Ectodermal cell (in vitro differentiated cells): ENCODE data around the gene NFE2L1. TPM values are rescaled to one million over a fixed set of nuclear protein-coding genes. Genes with fewer than 3 reads are reported as not detected.
"Not testable (repeated sequence)": the region's sequence is repeated elsewhere in the genome, so short reads cannot be mapped to it uniquely, and the experiment has no call there.

ENCODE experiments used
- H3K27ac ChIP-seq: 2 replicates; pipeline ENCODE4 v1.7.0; 2013; ENCODE audit warnings: mild to moderate bottlenecking, low read depth, low read length; ENCODE audit not compliant: insufficient read depth, poor library complexity, severe bottlenecking
- H3K27me3 ChIP-seq: 2 replicates; pipeline ENCODE4 v1.7.0; 2013; ENCODE audit warnings: mild to moderate bottlenecking, low read length; ENCODE audit not compliant: insufficient read depth, control insufficient read depth, poor library complexity, severe bottlenecking
- H3K36me3 ChIP-seq: one replicate; pipeline ENCODE4 v1.7.0; 2013; ENCODE audit warnings: low read length; ENCODE audit not compliant: control insufficient read depth, insufficient read depth
- H3K4me1 ChIP-seq: one replicate; pipeline ENCODE4 v1.7.0; 2013; ENCODE audit warnings: low read length; ENCODE audit not compliant: control insufficient read depth, insufficient read depth
- H3K4me3 ChIP-seq: 2 replicates; pipeline ENCODE4 v1.7.0; 2013; ENCODE audit warnings: low read depth, low read length, control low read depth; ENCODE audit not compliant: insufficient read depth
- H3K9me3 ChIP-seq: 2 replicates; pipeline ENCODE4 v1.7.0; 2013; ENCODE audit warnings: mild to moderate bottlenecking, low read length, moderate library complexity; ENCODE audit not compliant: control insufficient read depth
- WGBS, 2 experiments: methylation state at CpG; one replicate each; pipeline ENCODE4 v1.1.7; 2013; ENCODE audit warnings: missing lambda C conversion rate in 2 of 2; 5-methylcytosine and 5-hydroxymethylcytosine counted together
- polyA plus RNA-seq, 4 experiments: library from polyadenylated mRNA; stranded (reverse); fragments of 50-300 nt; gene quantifications; one replicate each; pipeline ENCODE4 v1.2.3, GENCODE V29; 2013

The NFE2L1 gene, protein sequence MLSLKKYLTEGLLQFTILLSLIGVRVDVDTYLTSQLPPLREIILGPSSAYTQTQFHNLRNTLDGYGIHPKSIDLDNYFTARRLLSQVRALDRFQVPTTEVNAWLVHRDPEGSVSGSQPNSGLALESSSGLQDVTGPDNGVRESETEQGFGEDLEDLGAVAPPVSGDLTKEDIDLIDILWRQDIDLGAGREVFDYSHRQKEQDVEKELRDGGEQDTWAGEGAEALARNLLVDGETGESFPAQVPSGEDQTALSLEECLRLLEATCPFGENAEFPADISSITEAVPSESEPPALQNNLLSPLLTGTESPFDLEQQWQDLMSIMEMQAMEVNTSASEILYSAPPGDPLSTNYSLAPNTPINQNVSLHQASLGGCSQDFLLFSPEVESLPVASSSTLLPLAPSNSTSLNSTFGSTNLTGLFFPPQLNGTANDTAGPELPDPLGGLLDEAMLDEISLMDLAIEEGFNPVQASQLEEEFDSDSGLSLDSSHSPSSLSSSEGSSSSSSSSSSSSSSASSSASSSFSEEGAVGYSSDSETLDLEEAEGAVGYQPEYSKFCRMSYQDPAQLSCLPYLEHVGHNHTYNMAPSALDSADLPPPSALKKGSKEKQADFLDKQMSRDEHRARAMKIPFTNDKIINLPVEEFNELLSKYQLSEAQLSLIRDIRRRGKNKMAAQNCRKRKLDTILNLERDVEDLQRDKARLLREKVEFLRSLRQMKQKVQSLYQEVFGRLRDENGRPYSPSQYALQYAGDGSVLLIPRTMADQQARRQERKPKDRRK
- 140 TPM for polyA plus RNA-seq (2013, experiment 1 of 4)
- polyA plus RNA-seq (2013, experiment 2 of 4), result 152 TPM
- 101 TPM for polyA plus RNA-seq (2013, experiment 3 of 4)
- 109 TPM for polyA plus RNA-seq (2013, experiment 4 of 4)

DNA sequence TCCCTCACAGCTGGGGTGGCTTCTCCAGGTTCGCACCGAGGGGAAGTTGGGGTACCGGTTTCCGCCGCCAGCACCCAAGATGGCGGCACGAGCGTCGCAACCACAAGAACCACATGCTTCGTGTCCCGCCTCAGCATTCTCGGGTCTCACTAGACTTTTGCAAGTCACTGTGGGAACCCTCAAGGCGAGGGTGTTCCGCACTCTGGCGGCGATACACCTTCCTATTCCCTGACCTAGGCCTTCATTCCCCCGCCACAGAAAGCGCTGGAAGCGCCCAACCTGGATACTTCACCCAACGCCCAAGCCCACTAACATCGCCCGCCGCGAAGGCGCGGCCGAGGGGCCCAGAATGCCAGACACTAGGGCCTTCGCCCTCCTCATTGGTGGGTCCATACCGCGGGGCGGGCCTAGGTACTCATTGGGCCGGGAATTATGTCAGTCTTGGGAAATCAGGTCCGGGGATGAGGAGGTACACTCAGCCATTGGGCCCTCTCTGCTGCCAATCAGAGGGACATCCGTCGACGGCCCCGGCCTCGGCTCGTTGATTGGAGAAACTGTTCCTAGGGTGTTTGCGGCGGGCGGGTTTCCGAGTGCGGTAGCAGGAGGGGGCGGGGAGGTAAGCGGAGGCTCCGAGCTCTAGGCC lies at the start of gene NFE2L1:
Gene NFE2L1 (plus strand): TSS at position 619 of the 643 bp plus-strand sequence. CDS start 2,760 bp downstream, outside the sequence.
- peak within 1 kb of the TSS; percentile 95 for H3K27ac ChIP-seq
- H3K36me3 ChIP-seq, result peaks cover 10% of the 10 kb centered on the region
- peak within 1 kb of the TSS; percentile 88 for H3K4me3 ChIP-seq
- peaks cover 40% of the 10 kb centered on the region for H3K4me1 ChIP-seq
- H3K9me3 ChIP-seq, result no peaks in the 10 kb centered on the region
- WGBS, 2 experiments, result 0% methylated on average over 47 of the region's 47 CpGs
- H3K27me3 ChIP-seq, result no peaks in the 10 kb centered on the region

DNA sequence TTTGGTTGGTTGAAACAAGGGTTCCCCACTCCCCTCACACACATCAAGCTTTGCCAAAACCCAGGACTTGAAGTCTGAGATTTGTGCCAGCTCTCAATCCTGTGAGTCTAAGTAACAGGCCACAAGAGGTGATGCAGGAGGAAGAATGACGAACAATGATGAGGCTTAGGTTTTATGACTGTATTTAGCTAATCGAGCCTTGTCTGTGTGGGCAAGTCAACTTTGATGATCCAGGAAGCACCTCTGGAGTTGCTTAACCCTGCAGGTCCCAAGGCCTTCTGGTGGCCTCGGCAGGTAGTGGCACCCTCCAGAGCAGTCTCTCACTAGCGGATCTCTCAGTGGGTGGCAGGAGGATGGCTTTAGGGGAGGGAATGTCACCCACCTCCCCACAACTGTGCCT lies 48.6 kb upstream of the NFE2L1 start:
- Histone ChIP-seq H3K4me3 (no peak overlapping the region), H3K27ac (no peak overlapping the region), H3K27me3 (no peaks in the 10 kb centered on the region), H3K9me3 (no peaks in the 10 kb centered on the region), H3K4me1 (peaks cover 60% of the 10 kb centered on the region), H3K36me3 (no peaks in the 10 kb centered on the region)
- WGBS, 2 experiments, result 74 to 85% methylated on average over 4 of the region's 4 CpGs

DNA sequence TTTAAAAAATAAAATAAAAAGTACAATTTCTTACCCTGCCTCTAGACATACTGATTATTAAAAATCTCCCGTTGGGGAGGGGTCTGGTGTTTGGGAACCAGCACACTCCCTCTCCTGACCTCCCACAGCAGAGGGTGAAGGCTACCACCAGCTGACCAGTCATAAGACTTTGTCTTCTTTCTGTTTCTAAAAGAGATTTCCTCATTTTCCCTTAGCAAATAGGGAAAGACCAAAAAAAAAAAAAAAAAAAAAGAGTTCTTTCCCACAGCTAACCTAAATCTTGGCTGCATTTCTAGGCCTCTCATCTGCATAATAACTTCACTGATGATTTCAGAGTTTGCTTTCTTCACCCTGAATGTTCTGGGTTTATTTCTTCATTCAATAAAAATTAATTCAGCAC lies 47.0 kb upstream of the NFE2L1 start:
- 89 to 100% methylated on average over 1 of the region's 1 CpG for WGBS, 2 experiments
- no peaks in the 10 kb centered on the region for H3K36me3 ChIP-seq
- H3K27me3 ChIP-seq, result no peaks in the 10 kb centered on the region
- peaks cover 59% of the 10 kb centered on the region for H3K4me1 ChIP-seq
- H3K27ac ChIP-seq, result no peak overlapping the region
- no peaks in the 10 kb centered on the region for H3K9me3 ChIP-seq
- H3K4me3 ChIP-seq, result no peak overlapping the region

DNA sequence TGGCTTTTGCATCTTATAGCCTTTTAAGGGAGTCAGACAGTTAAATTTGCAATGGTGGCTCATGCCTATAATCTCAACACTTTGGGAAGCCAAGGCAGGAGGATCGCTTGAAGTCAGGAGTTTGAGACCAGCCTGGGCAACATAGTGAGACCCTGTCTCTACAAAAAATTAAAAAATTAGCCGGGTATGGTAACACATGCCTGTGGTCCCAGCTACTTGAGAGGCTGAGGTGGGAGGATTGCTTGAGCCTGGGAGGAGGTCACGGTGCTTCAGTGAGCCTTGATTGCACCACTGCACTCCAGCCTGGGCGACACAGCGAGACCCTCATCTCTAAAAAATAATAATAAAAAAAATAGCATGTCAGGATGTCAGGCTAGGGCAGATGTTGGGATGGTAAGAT lies 46.5 kb upstream of the NFE2L1 start:
- not testable (repeated sequence) for H3K27ac ChIP-seq, H3K4me3 ChIP-seq, H3K9me3 ChIP-seq, H3K36me3 ChIP-seq, H3K27me3 ChIP-seq
- 92 to 95% methylated on average over 3 of the region's 5 CpGs for WGBS, 2 experiments
- H3K4me1 ChIP-seq, result peaks cover 59% of the 10 kb centered on the region

DNA sequence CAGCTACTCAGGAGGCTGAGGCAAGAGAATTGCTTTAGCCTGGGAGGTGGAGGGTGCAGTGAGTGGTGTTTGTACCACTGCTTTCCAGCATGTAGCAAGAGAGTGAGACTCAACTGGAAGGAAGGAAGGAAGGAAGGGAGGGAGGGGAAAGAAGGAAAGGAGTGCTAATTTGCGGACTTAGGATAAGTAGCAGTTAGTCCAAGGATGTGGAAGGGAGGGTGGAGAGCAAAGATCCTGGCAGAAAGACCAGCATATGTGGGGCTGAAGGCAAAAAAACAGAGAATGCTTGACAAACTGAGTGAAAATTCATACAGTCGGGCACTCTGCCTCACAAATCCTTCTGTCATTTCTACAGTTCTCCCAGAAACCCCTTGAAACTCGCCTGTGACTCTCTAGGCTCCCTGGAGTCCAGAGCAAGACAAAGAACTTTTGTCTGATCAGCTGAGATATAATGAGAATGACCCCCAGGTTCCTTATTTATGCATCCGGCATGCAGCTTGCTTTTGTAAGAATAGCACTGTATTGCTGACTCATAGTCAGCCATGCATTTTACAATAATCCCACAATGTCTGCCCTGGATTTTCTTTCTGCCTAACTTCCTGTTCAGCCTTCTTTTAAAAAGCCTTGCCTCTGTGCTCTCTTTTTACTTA lies 45.8 kb upstream of the NFE2L1 start:
- Histone ChIP-seq H3K9me3 (no peaks in the 10 kb centered on the region), H3K27me3 (no peaks in the 10 kb centered on the region), H3K36me3 (no peaks in the 10 kb centered on the region), H3K4me1 (peaks cover 64% of the 10 kb centered on the region), H3K27ac (peak overlapping the region; percentile 94), H3K4me3 (no peak overlapping the region)
- WGBS, 2 experiments, result 14 to 17% methylated on average over 4 of the region's 4 CpGs

DNA sequence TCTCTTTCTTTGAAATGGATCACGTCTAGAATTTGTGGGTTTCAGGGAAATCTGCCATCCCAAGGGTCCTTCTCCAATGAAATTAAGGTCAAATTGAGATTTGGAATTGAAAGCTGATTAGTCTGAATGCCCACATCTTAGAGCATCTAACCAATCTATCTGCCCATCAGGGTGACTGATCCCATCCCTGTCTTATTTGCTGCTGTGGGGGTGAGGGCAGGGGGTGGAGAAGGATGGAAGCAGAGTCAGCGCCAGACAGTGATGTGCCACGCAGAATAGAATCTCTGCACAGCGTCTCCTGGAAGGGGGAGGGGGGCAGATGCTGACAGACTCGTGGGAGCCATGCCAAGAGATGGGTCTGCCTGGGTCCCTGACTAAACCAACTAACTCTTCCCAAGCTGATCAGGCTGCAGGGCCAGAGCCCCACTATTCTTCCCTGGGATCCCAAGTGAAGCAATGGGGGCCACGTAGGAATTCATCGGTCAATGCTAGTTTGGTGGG lies 45.2 kb upstream of the NFE2L1 start:
- H3K4me3 ChIP-seq, result no peak overlapping the region
- H3K27ac ChIP-seq, result peak overlapping the region; percentile 94
- 9 to 10% methylated on average over 7 of the region's 7 CpGs for WGBS, 2 experiments

DNA sequence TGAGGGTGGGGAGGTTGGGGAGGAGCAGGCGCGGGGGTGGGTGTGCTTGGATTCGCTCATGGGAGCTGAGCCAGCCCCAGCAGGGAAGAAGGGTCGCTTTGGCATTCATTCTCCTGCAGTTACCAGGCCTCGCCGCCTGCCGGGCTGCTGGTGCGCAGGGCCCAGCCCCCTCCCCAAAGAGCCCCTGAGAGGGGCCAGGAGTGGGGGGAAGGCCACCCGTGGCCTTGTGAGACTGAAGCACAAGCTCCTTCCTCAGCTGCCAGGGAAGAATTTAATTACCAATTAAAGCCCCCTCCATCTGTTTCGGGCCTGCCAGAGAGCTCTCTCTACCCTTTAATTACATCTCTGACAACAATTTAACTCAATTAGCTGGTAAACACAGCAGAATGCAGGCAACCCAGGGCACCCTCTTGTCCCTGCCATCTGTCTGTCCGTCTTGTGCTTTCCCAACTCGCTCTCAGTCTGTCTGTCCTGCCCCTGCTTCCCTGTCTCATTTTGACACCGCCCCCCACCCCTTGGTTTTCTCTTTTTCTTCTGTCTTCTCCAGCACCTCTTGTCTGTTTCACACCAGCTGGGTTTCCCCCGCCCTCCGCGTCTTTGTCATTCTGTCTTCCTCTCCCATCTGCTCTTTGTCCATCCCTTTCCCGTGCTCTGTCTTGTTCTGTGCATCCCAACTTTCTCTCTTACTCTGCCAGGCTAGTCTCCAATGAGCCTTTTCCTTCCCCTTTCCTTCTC lies 44.6 kb upstream of the NFE2L1 start:
- no peak overlapping the region for H3K4me3 ChIP-seq
- H3K27ac ChIP-seq, result peak overlapping the region; percentile 94
- no peaks in the 10 kb centered on the region for H3K27me3 ChIP-seq
- 2 to 3% methylated on average over 17 of the region's 17 CpGs for WGBS, 2 experiments
- no peaks in the 10 kb centered on the region for H3K36me3 ChIP-seq
- H3K4me1 ChIP-seq, result peaks cover 61% of the 10 kb centered on the region
- H3K9me3 ChIP-seq, result no peaks in the 10 kb centered on the region

More for the DNA sequence above, 45.2 kb upstream of the NFE2L1 start:
- Histone ChIP-seq H3K36me3 (no peaks in the 10 kb centered on the region), H3K9me3 (no peaks in the 10 kb centered on the region), H3K27me3 (no peaks in the 10 kb centered on the region), H3K4me1 (peaks cover 61% of the 10 kb centered on the region)

DNA sequence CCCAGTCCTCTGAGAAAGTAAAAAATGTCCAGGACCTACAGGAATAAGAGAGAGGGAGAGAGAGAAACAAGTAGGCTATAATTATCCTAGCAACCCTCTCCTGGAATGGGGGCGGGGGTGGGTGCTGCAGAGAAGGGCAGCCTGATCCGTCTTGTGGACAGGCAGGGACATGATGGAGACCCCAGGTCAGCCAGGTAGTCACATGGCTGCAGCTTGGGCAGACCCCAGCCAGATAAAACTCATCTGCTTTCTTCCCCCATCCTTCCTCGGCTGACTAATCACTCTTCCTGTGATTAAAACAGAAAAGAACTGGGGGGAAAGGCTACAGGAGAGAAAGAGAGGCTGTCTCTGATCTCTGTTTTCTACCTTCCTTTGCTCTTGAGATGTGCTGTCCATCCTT lies 43.2 kb upstream of the NFE2L1 start:
- H3K4me1 ChIP-seq, result peaks cover 58% of the 10 kb centered on the region
- 35 to 42% methylated on average over 3 of the region's 3 CpGs for WGBS, 2 experiments
- H3K4me3 ChIP-seq, result no peak overlapping the region
- no peaks in the 10 kb centered on the region for H3K36me3 ChIP-seq
- no peaks in the 10 kb centered on the region for H3K27me3 ChIP-seq
- H3K27ac ChIP-seq, result peak overlapping the region; percentile 94
- H3K9me3 ChIP-seq, result no peaks in the 10 kb centered on the region
